SH-SY5Y (cell line): ENCODE results near the gene NKAIN1.

Experiments
- GATA2 ChIP-seq: IDR thresholded peaks from 2 replicates; pipeline ENCODE4 v1.6.1; 2011; ENCODE audit warnings: mild to moderate bottlenecking, low read depth, low read length
- GATA3 ChIP-seq: IDR thresholded peaks from 2 replicates; pipeline ENCODE4 v1.6.1; 2011; ENCODE audit warnings: low read depth, mild to moderate bottlenecking, low read length, moderate library complexity

DNA sequence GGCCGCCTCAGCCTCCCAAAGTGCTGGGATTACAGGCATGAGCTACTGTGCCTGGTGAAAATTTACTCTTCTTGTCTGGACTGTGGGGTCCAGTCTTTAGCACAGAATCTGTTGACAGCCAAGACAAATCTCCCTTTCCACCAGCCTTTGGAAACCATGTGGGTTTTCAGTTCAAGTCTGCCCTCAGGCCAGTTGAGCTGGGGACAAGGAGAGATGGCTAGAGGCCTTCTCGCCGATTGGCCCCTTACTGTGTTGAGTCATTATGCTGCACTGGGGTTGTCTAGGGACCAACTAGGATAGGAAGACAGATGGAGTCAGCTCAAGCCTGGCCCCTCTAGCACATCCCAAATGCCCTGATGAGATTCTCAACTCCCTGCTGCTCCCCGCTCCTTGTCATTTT lies 8.6 kb upstream of the NKAIN1 start:
- TF ChIP-seq GATA2 (no peak), GATA3 (no peak)
